Right lobe of liver (tissue), 4 donors: ENCODE measurements around the gene MID1.

Source experiments
- POLR2A ChIP-seq: fragments of 450-650 bp; IDR thresholded peaks from one replicate; pipeline ENCODE4 v1.6.1; 2017; ENCODE audit warnings: antibody characterized with exemption, mild to moderate bottlenecking
- TF ChIP-seq, protein P1 (sequence below), 4 donors: fragments of 200-600 bp in 3 of 4; fragments of 450-650 bp in 1 of 4; IDR thresholded peaks; one replicate each; pipeline versions ENCODE4 v1.5.1 to v1.8.0; 2016 to 2022; ENCODE audit warnings: antibody characterized with exemption in 4 of 4, mild to moderate bottlenecking in 2 of 4
- donor health status: DM: no; HTN: no; CAD: no.
- donor health status: DM: no; HTN: no; CAD: no.
- donor health status: DM: no; HTN: yes; CAD: no.

DNA sequence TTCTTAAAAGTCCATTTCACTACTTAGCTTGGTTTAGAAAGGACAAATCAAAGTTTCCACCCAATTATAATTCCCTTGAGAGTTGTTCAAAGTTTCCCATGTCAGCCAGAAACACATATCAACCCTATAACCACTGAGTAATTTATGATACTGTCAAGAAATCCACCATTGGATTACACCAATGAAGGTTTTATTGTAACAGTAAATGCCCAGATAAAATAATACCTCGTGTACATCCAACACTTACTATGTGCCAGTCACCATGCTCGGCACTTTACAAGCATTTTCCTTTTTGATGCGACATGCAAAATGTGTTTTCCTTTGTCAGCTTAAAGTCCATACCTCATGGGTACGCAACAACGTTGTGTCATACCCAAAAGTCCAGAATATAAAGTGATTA, 64.0 kb downstream of the MID1 start:
- TF ChIP-seq, protein P1, sequence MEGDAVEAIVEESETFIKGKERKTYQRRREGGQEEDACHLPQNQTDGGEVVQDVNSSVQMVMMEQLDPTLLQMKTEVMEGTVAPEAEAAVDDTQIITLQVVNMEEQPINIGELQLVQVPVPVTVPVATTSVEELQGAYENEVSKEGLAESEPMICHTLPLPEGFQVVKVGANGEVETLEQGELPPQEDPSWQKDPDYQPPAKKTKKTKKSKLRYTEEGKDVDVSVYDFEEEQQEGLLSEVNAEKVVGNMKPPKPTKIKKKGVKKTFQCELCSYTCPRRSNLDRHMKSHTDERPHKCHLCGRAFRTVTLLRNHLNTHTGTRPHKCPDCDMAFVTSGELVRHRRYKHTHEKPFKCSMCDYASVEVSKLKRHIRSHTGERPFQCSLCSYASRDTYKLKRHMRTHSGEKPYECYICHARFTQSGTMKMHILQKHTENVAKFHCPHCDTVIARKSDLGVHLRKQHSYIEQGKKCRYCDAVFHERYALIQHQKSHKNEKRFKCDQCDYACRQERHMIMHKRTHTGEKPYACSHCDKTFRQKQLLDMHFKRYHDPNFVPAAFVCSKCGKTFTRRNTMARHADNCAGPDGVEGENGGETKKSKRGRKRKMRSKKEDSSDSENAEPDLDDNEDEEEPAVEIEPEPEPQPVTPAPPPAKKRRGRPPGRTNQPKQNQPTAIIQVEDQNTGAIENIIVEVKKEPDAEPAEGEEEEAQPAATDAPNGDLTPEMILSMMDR (IDR thresholded peaks at IDR 0.05): no peak
- no peak for TF ChIP-seq POLR2A
